HS-5 (cell line): Measurements from ENCODE around the gene VPS35L.

Experiments used
- DNase-seq: peaks from one replicate; pipeline ENCODE4 v3.0.0-alpha.2; 2012; ENCODE audit warnings: low read depth

The VPS35L gene

GRCh38 chr16:19696328-19696727 is 140.8 kb downstream of the VPS35L start:
- DNase-seq = peak; percentile 52

DNA sequence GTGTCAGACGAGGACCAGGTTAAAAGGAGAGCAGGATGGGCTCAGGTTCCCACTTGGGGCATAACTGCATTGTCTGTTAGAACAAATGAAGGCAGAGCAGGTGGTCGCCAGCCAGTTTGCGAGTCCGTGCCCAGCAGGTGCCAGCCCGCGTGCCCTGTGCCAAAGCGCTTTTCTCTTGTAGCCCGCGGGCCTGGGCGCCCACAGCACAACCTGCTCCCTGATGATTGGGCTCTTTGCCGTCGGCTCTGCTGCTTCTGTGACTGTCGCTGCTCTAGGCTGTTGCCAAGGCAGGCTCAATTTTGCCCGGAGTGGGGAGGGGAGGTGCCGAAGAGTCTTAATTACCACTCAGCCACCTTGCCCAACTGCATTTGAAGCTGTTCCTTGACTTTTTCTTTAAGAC is 141.5 kb downstream of the VPS35L start:
- no peak for DNase-seq

- no peak for DNase-seq
Measured at GRCh38 chr16:19697756-19698318, 142.3 kb downstream of the VPS35L start.

- no peak for DNase-seq
Measured at GRCh38 chr16:19698480-19699465, 143.3 kb downstream of the VPS35L start.

- DNase-seq = no peak
Measured at GRCh38 chr16:19699472-19699871, 144.0 kb downstream of the VPS35L start.

DNA sequence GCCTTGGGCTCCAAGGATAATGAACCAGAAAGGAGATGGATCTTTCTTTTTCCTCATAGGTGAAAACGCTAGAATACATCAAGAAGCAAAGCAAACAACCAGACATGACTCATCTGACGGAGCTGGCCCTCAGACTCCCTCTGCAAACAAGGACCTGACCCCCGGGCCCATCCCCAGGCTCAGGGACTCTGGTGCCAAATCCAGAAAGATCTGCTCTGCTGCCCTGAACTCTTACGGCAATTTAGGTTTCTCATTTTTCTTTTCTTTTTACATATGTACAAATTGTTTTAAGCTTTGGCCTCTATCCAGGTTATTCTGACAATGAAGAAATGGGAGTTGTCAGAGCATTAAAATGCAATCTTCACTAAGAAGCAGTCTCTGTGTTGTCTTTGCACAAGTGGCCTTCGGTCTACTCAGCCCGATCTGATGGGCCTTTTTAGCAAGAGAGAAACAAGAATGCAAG is 144.8 kb downstream of the VPS35L start:
- DNase-seq = no peak

GRCh38 chr16:19701091-19701490 is 145.6 kb downstream of the VPS35L start:
- DNase-seq = no peak

DNA sequence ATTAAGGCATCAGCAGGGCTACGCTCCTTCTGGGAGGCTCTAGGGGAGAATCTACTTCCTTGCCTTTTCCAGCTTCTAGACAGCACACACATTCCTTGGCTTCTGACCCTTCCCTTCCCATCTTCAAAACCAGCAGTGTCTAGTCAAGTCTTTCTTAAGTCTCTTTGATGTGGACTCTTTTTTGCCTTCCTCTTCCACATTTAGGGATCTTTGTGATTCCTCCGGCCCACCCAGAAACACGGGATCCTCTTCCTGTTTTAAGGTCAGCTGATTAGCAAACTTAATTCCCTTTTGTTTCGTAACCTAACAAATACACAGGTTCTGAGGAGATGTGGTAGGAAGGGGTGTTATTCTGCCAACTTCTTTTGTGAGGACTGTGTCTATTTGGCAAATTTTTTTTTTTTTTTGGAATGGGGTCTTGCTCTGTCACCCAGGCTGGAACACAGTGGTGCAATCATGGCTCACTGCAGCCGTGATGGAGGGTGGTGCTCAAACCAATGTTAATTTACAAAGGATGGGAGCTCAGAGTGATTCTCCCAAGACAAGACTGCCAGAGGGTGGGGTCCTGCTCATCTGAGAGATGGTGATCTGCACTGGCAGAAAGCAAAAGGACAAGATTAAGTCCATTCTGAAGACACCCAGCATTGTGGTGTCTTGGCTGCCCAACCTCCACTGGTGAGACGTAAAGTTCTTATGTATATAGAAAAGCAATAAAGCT is 147.8 kb downstream of the VPS35L start:
- DNase-seq = no peak

- DNase-seq = no peak
Measured at GRCh38 chr16:19704321-19705145, 149.0 kb downstream of the VPS35L start.

DNA sequence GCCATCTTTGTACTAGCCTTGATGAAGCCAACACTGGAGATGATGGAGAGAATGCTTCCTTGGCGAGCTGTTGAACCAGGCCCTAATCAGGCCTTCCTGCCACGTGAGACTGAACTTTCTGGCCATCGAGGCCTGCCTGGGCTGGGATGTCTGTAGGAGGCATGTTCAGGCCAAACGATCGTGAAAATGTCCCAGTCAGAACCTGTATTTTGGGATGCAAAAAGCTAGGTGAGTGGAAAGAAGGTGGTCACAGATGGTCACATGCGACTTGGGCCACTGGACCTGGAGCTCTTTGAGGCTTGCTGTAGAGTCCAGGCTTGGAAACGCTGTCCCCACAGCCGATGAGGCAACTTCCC is 149.6 kb downstream of the VPS35L start:
- DNase-seq = no peak

GRCh38 chr16:19705843-19706242 is 150.3 kb downstream of the VPS35L start:
- DNase-seq = no peak

GRCh38 chr16:19706846-19707245 is 151.3 kb downstream of the VPS35L start:
- DNase-seq = no peak

GRCh38 chr16:19707569-19708295 is 152.2 kb downstream of the VPS35L start:
- DNase-seq = no peak

- no peak for DNase-seq
Measured at GRCh38 chr16:19708296-19709205, 153.0 kb downstream of the VPS35L start.

- no peak for DNase-seq
Measured at GRCh38 chr16:19709381-19710136, 154.1 kb downstream of the VPS35L start.

DNA sequence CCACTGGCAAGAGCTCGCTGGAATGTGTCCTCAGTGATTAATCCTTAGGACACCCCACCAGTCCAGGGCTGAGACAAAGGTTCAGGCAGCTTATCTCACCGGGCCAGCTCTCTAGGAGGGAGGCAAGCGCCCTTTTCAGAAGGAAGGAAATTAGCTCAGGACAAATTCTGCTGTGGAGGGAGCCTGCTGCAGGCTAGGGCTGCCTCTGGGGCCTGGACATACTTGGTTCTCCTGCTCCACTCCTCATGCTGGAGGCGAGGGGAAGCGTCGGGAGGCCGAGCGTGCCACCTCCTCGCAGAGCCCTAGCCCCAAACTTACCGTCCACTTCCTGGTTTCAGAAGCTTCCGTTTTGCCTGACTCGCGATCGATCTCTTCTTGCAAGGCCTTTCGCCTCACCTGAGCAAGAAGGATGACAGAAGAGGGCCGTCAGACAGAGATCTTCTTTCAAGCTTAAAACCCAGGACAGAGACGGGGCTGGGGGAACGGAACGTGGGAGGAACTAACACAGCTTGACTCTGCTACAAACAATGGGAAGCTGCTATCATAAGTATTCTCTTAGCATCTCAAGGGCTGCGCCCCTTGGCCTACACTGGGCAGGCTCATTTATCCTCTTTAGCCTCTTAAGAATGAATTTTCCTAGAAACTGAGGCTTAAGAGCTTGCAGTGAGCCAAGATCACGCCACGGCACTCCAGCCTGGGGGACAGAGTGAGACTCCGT is 154.8 kb downstream of the VPS35L start:
- no peak for DNase-seq

GRCh38 chr16:19710991-19711545 is 155.6 kb downstream of the VPS35L start:
- DNase-seq = no peak

DNA sequence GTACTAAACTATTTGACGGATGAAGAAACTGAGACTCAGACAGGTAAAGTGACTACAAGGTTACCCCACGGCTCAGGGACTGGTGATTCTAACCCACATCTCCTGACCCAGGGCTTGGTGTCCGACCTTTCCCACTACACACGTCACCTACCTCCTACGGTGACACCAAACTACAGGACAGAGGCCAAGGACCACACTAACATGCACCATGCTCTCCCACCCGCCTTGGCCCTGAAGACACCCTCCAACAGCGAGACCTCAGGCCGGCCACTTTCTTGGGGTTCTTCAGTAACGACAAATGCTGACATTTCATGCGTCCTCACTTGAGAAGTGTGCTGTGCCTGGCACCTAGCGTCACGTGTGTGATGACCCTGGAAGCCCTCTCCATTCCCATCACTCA is 156.1 kb downstream of the VPS35L start:
- no peak for DNase-seq
